NCI-H2227 (cell line): ENCODE results near the gene CLINT1.

Source experiments
- DNase-seq: peaks from one replicate; lab custom pipeline; 2025; ENCODE audit not compliant: unreplicated experiment; lab: John Stamatoyannopoulos, UW

The CLINT1 gene

GRCh38 chr5:157821405-157821804 is 37.5 kb downstream of the CLINT1 start:
- DNase-seq: no peak

GRCh38 chr5:157820593-157821252 is 38.2 kb downstream of the CLINT1 start:
- peak; percentile 31 for DNase-seq

GRCh38 chr5:157819502-157820115 is 39.3 kb downstream of the CLINT1 start:
- DNase-seq: peak; percentile 1

- DNase-seq: no peak
Measured at GRCh38 chr5:157818368-157818767, 40.6 kb downstream of the CLINT1 start.

- DNase-seq: no peak
Measured at GRCh38 chr5:157817928-157818327, 41.0 kb downstream of the CLINT1 start.

- no peak for DNase-seq
Measured at GRCh38 chr5:157817387-157817702, 41.6 kb downstream of the CLINT1 start.

- peak; percentile 27 for DNase-seq
Measured at GRCh38 chr5:157816682-157817386, 42.1 kb downstream of the CLINT1 start.

- no peak for DNase-seq
Measured at GRCh38 chr5:157812086-157812485, 46.9 kb downstream of the CLINT1 start.

GRCh38 chr5:157808043-157808442 is 50.9 kb downstream of the CLINT1 start:
- DNase-seq: no peak

- DNase-seq: no peak
Measured at GRCh38 chr5:157802736-157803135, 56.2 kb downstream of the CLINT1 start.

GRCh38 chr5:157800137-157800536 is 58.8 kb downstream of the CLINT1 start:
- no peak for DNase-seq

- no peak for DNase-seq
Measured at GRCh38 chr5:157799578-157799977, 59.4 kb downstream of the CLINT1 start.

- no peak for DNase-seq
Measured at GRCh38 chr5:157793301-157793700, 65.6 kb downstream of the CLINT1 start.

- DNase-seq: no peak
Measured at GRCh38 chr5:157785801-157786200, 73.1 kb downstream of the CLINT1 start.

- no peak for DNase-seq
Measured at GRCh38 chr5:157779221-157779620, 79.7 kb downstream of the CLINT1 start.

- no peak for DNase-seq
Measured at GRCh38 chr5:157778121-157778805, 80.7 kb downstream of the CLINT1 start.

GRCh38 chr5:157772127-157772526 is 86.8 kb downstream of the CLINT1 start:
- peak; percentile 41 for DNase-seq

- no peak for DNase-seq
Measured at GRCh38 chr5:157770665-157771064, 88.3 kb downstream of the CLINT1 start.

- no peak for DNase-seq
Measured at GRCh38 chr5:157767689-157768088, 91.3 kb downstream of the CLINT1 start.

GRCh38 chr5:157766902-157767301 is 92.0 kb downstream of the CLINT1 start:
- no peak for DNase-seq

- no peak for DNase-seq
Measured at GRCh38 chr5:157766442-157766841, 92.5 kb downstream of the CLINT1 start.

- DNase-seq: no peak
Measured at GRCh38 chr5:157764531-157764930, 94.4 kb downstream of the CLINT1 start.
